ENCODE results near the gene RFX8. TPM values are rescaled to one million over a fixed set of nuclear protein-coding genes. Genes with fewer than 3 reads are reported as not detected.

Gene RFX8
- total and polyA plus RNA-seq, 2 of the 4 experiments (the other 2 are of a cell fraction), result 2.9 to 5.3 TPM

GRCh38 chr2:101351207-101351606 lies 123.7 kb downstream of the RFX8 start:
- POLR2A ChIA-PET (ENCODE audit: unreplicated experiment), result no interaction called here
- Histone ChIP-seq H4K8ac (ENCODE audit: low read depth in 2 of 2, low read length in 2 of 2) (no peak overlapping the region), H3K4me3 (ENCODE audit: insufficient read depth, low read depth, low read length) (no peak overlapping the region), H3K79me1 (ENCODE audit: low read depth in 1 of 2, low read length in 2 of 2) (no peaks in the 10 kb centered on the region), H3K4me1 (ENCODE audit: control insufficient read depth, insufficient read depth, low read length) (no peaks in the 10 kb centered on the region), H4K5ac (ENCODE audit: low read depth, low read length) (no peak overlapping the region), H3K9me3 (ENCODE audit: control insufficient read depth, insufficient read depth, low read length) (no peaks in the 10 kb centered on the region), H2AK9ac (replicated peaks; ENCODE audit: low read depth, low read length, poor library complexity) (no peak overlapping the region), H3K27me3 (ENCODE audit: control insufficient read depth, insufficient read depth, low read length) (no peaks in the 10 kb centered on the region; the same call in 1 of the 2 replicates), H3K36me3 (ENCODE audit: control insufficient read depth, insufficient read depth, low read length) (no peaks in the 10 kb centered on the region), H3K4ac (ENCODE audit: low read depth, low read length) (no peak overlapping the region), H3K14ac (replicated peaks; ENCODE audit: low read depth, low read length) (no peak overlapping the region), H3K4me2 (ENCODE audit: low read depth, low read length) (no peak overlapping the region), H2BK20ac (ENCODE audit: low read depth, low read length) (no peak overlapping the region), H3K27ac (ENCODE audit: insufficient read depth, low read length) (no peak overlapping the region), H2BK15ac (ENCODE audit: low read depth, low read length) (no peak overlapping the region), H4K20me1 (ENCODE audit: insufficient read depth, low read length) (no peaks in the 10 kb centered on the region), H3K18ac (ENCODE audit: low read depth, low read length) (no peak overlapping the region), H2BK120ac (ENCODE audit: low read depth, low read length) (no peak overlapping the region), H4K91ac (ENCODE audit: insufficient read depth, low read depth, low read length) (no peak overlapping the region), H2AFZ (replicated peaks; ENCODE audit: low read length, poor library complexity) (no peak overlapping the region), H3K23ac (ENCODE audit: low read depth, low read length) (no peak overlapping the region), H2BK5ac (ENCODE audit: low read depth, low read length, poor library complexity, severe bottlenecking) (no peak overlapping the region), H3K9ac (ENCODE audit: low read depth, low read length) (no peak overlapping the region), H3K9me1 (ENCODE audit: insufficient read depth, low read length) (no peaks in the 10 kb centered on the region), H2AK5ac (ENCODE audit: low read depth, low read length) (no peak overlapping the region), H3K56ac (ENCODE audit: extremely low read depth, insufficient read depth, low read length) (no peak overlapping the region)
- DNase-seq (no peak), ATAC-seq (ENCODE audit: low read depth) (no peak)
- WGBS, 2 experiments (ENCODE audit: extremely low coverage in 2 of 2, insufficient read length in 1 of 2), result 88% methylated on average over 4 of the region's 7 CpGs; no CpG with 5 or more reads in 1 of the 2 experiments
- TF ChIP-seq RFX5 (IDR thresholded peaks at IDR 0.05; ENCODE audit: low read depth, low read length) (no peak), NFE2L2 (IDR thresholded peaks at IDR 0.05; ENCODE audit: low read depth, low read length) (no peak), POLR2A (IDR thresholded peaks at IDR 0.05; ENCODE audit: low read depth, low read length) (no peak), CEBPB (IDR thresholded peaks at IDR 0.05; ENCODE audit: low read depth, low read length) (no peak), RAD21 (IDR thresholded peaks at IDR 0.05; ENCODE audit: low read length) (no peak), MAZ (IDR thresholded peaks at IDR 0.05; ENCODE audit: borderline replicate concordance, low read depth, low read length) (no peak), FOS (IDR thresholded peaks at IDR 0.05; ENCODE audit: low read depth, low read length) (no peak), MXI1 (IDR thresholded peaks at IDR 0.05; ENCODE audit: borderline replicate concordance, low read depth, low read length) (no peak), SMC3 (IDR thresholded peaks at IDR 0.05; ENCODE audit: low read depth, low read length) (no peak), MAFK (IDR thresholded peaks at IDR 0.05; ENCODE audit: low read depth, low read length) (no peak), BHLHE40 (IDR thresholded peaks at IDR 0.05; ENCODE audit: low read depth, low read length) (no peak)
- TF ChIP-seq, protein P1, sequence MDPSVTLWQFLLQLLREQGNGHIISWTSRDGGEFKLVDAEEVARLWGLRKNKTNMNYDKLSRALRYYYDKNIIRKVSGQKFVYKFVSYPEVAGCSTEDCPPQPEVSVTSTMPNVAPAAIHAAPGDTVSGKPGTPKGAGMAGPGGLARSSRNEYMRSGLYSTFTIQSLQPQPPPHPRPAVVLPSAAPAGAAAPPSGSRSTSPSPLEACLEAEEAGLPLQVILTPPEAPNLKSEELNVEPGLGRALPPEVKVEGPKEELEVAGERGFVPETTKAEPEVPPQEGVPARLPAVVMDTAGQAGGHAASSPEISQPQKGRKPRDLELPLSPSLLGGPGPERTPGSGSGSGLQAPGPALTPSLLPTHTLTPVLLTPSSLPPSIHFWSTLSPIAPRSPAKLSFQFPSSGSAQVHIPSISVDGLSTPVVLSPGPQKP (IDR thresholded peaks at IDR 0.05; ENCODE audit: borderline replicate concordance, low read depth, low read length), result no peak
- TF ChIP-seq, protein P2, sequence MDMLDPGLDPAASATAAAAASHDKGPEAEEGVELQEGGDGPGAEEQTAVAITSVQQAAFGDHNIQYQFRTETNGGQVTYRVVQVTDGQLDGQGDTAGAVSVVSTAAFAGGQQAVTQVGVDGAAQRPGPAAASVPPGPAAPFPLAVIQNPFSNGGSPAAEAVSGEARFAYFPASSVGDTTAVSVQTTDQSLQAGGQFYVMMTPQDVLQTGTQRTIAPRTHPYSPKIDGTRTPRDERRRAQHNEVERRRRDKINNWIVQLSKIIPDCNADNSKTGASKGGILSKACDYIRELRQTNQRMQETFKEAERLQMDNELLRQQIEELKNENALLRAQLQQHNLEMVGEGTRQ (IDR thresholded peaks at IDR 0.05; ENCODE audit: low read depth, low read length), result no peak
- TF ChIP-seq, protein P3, sequence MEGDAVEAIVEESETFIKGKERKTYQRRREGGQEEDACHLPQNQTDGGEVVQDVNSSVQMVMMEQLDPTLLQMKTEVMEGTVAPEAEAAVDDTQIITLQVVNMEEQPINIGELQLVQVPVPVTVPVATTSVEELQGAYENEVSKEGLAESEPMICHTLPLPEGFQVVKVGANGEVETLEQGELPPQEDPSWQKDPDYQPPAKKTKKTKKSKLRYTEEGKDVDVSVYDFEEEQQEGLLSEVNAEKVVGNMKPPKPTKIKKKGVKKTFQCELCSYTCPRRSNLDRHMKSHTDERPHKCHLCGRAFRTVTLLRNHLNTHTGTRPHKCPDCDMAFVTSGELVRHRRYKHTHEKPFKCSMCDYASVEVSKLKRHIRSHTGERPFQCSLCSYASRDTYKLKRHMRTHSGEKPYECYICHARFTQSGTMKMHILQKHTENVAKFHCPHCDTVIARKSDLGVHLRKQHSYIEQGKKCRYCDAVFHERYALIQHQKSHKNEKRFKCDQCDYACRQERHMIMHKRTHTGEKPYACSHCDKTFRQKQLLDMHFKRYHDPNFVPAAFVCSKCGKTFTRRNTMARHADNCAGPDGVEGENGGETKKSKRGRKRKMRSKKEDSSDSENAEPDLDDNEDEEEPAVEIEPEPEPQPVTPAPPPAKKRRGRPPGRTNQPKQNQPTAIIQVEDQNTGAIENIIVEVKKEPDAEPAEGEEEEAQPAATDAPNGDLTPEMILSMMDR (conservative IDR thresholded peaks at IDR 0.05; ENCODE audit: low read depth, low read length), result no peak
- CTCF ChIA-PET, result no interaction called here
- in situ Hi-C loops (cut with MboI; ENCODE audit: low sequenced_read_pairs) (no loop called here), intact Hi-C loops (cut with micrococcal nuclease) (no loop called here), dilution Hi-C loops (cut with HindIII; ENCODE audit: low sequenced_read_pairs, unreplicated experiment) (no loop called here)
- BruUV-seq (replicated peaks), result no TSS peak

All from IMR-90 (cell line).